Panc1 (cell line): Measurements from ENCODE around the gene TMEM167A. TPM values are rescaled to one million over a fixed set of nuclear protein-coding genes. Genes with fewer than 3 reads are reported as not detected.

Source experiments
- ATAC-seq: fragments of 200-7000 bp; cut with Tn5 transposase; 2 replicates; pipeline ENCODE4 v1.9.1; 2020; ENCODE audit warnings: mild to moderate bottlenecking, moderate library complexity
- BruUV-seq: library from RNA; stranded (reverse); fragments of 400-500 nt; replicated peaks from 2 replicates; lab custom pipeline; 2021; lab: Mats Ljungman, UMichigan
- CTCF ChIA-PET: fragments of 300-600 bp; sonication (Branson Sonifier 250); formaldehyde crosslinking; loops from one replicate; lab custom pipeline; 2022; ENCODE audit warnings: antibody characterized with exemption; lab: Charles Lee
- POLR2A ChIA-PET: fragments of 300-600 bp; sonication (Branson Sonifier 250); formaldehyde crosslinking; loops from one replicate; lab custom pipeline; 2022; ENCODE audit warnings: antibody characterized with exemption; lab: Charles Lee
- DNase-seq: peaks from one replicate; pipeline ENCODE4 v3.0.0-alpha.2; 2010; ENCODE audit warnings: low read depth, low spot score
- H3K27ac ChIP-seq: 2 replicates; pipeline ENCODE4 v1.5.1; 2011; ENCODE audit warnings: mild to moderate bottlenecking, low read length, inconsistent platforms
- H3K27me3 ChIP-seq: fragments of 200-500 bp; sonication (Bioruptor generic); 2 replicates; pipeline ENCODE4 v1.6.0; 2014; ENCODE audit warnings: low read length, inconsistent platforms; ENCODE audit not compliant: control insufficient read depth, insufficient read depth
- H3K36me3 ChIP-seq: fragments of 200-500 bp; sonication (Bioruptor generic); 2 replicates; pipeline ENCODE4 v1.5.1; 2014; ENCODE audit warnings: inconsistent platforms, mild to moderate bottlenecking, low read length, moderate library complexity; ENCODE audit not compliant: control insufficient read depth, insufficient read depth
- H3K4me1 ChIP-seq: 2 replicates; pipeline ENCODE4 v1.5.1; 2011; ENCODE audit warnings: inconsistent platforms, mild to moderate bottlenecking, low read length, moderate library complexity; ENCODE audit not compliant: control insufficient read depth, insufficient read depth
- H3K4me3 ChIP-seq, 2 experiments: 2 replicates each; pipeline ENCODE4 v1.5.1; 2011 to 2012; ENCODE audit warnings: low read depth in 2 of 2, low read length in 2 of 2, mild to moderate bottlenecking in 2 of 2, inconsistent platforms in 1 of 2, moderate library complexity in 1 of 2
- H3K9me3 ChIP-seq: fragments of 200-500 bp; sonication (Bioruptor generic); 2 replicates; pipeline ENCODE4 v1.5.1; 2014; ENCODE audit warnings: low read depth, mild to moderate bottlenecking, inconsistent platforms, low read length, moderate library complexity; ENCODE audit not compliant: control insufficient read depth, insufficient read depth
- CTCF ChIP-seq: fragments of 450-650 bp; IDR thresholded peaks from 2 replicates; pipeline ENCODE4 v1.5.1; 2017; ENCODE audit warnings: mild to moderate bottlenecking
- POLR2AphosphoS5 ChIP-seq: IDR thresholded peaks from 2 replicates; pipeline ENCODE4 v1.6.1; 2012; ENCODE audit warnings: mild to moderate bottlenecking, low read depth, low read length, moderate library complexity
- REST ChIP-seq, 2 experiments: IDR thresholded peaks; 2 replicates each; pipeline ENCODE4 v1.6.1; 2011 to 2012; ENCODE audit warnings: low read depth in 2 of 2, control low read depth in 1 of 2, low read length in 1 of 2, mild to moderate bottlenecking in 1 of 2, moderate library complexity in 1 of 2; ENCODE audit not compliant: insufficient read depth in 1 of 2
- SIN3A ChIP-seq: IDR thresholded peaks from 2 replicates; pipeline ENCODE4 v1.6.1; 2012; ENCODE audit warnings: low read depth, mild to moderate bottlenecking, low read length, moderate library complexity, borderline replicate concordance; ENCODE audit not compliant: insufficient read depth
- TCF7L2 ChIP-seq: IDR thresholded peaks from 2 replicates; pipeline ENCODE4 v1.6.1; 2011; ENCODE audit warnings: mild to moderate bottlenecking, low read depth, low read length, inconsistent platforms
- in situ Hi-C: cut with HindIII; loops from 2 replicates; pipeline ENCODE4 v1.10.0; 2016; ENCODE audit warnings: low sequenced_read_pairs, low pct_unique_long_range_greater_than_20kb
- intact Hi-C: fragments of 100-400 bp; cut with micrococcal nuclease; formaldehyde crosslinking; loops from one replicate; pipeline ENCODE4 v1.10.0; 2022; ENCODE audit not compliant: unreplicated experiment
- total RNA-seq: library from RNA; stranded (reverse); gene quantifications from one replicate; pipeline ENCODE4 v1.2.1, GENCODE V29; 2021; ENCODE audit not compliant: unreplicated experiment

TMEM167A gene
- total RNA-seq, 1 experiment from 2014 or later, result 117 TPM

GRCh38 chr5:83048811-83049210, 28.4 kb downstream of the TMEM167A start:
- no peaks in the 10 kb centered on the region for H3K27me3 ChIP-seq
- no peak for TF ChIP-seq CTCF
- no peak for TF ChIP-seq POLR2AphosphoS5
- TF ChIP-seq SIN3A, result no peak
- TF ChIP-seq REST (IDR thresholded peaks at IDR 0.05; ENCODE audit: insufficient read depth in 1 of 2, low read depth in 2 of 2, low read length in 1 of 2), result no peak
- no peak for TF ChIP-seq TCF7L2
- intact Hi-C loops (no loop called here), in situ Hi-C loops (no loop called here)
- no peaks in the 10 kb centered on the region for H3K4me1 ChIP-seq
- POLR2A ChIA-PET, result interaction anchor here (0.7 kb wide), 1 partner anchor 17 kb away, joined by 7 read pairs; no protein-coding TSS in a partner anchor
- H3K9me3 ChIP-seq, result no peaks in the 10 kb centered on the region
- no peak overlapping the region for H3K4me3 ChIP-seq
- BruUV-seq, result no TSS peak
- H3K27ac ChIP-seq, result no peak overlapping the region
- CTCF ChIA-PET, result interaction anchor here (1.0 kb wide), 1 partner anchor 14 kb away, joined by 3 read pairs; no protein-coding TSS in a partner anchor
- H3K36me3 ChIP-seq, result no peaks in the 10 kb centered on the region; the same call in none of the 2 replicates
- no peak for DNase-seq
- no peak for ATAC-seq

- CTCF ChIA-PET, result no interaction called here
- no peaks in the 10 kb centered on the region for H3K9me3 ChIP-seq
- H3K27me3 ChIP-seq, result no peaks in the 10 kb centered on the region
- no peak overlapping the region for H3K27ac ChIP-seq
- no peak overlapping the region for H3K4me3 ChIP-seq
- no peaks in the 10 kb centered on the region; the same call in none of the 2 replicates for H3K36me3 ChIP-seq
- DNase-seq, result no peak
- intact Hi-C loops, result no loop called here
- POLR2A ChIA-PET, result interaction anchor here (0.7 kb wide), 1 partner anchor 17 kb away, joined by 7 read pairs; no protein-coding TSS in a partner anchor
- in situ Hi-C loops, result no loop called here
- no TSS peak for BruUV-seq
- H3K4me1 ChIP-seq, result no peaks in the 10 kb centered on the region
- no peak for ATAC-seq
- no peak for TF ChIP-seq REST (IDR thresholded peaks at IDR 0.05; ENCODE audit: insufficient read depth in 1 of 2, low read depth in 2 of 2, low read length in 1 of 2)
Measured at GRCh38 chr5:83048277-83048676, 28.9 kb downstream of the TMEM167A start.
